ENCODE measurements around the gene CTSH. TPM values are rescaled to one million over a fixed set of nuclear protein-coding genes. Genes with fewer than 3 reads are reported as not detected.
"Not testable (repeated sequence)": the region's sequence is repeated elsewhere in the genome, so short reads cannot be mapped to it uniquely, and the experiment has no call there.

Gene CTSH
- total RNA-seq, 1 experiment from 2014 or later: 178 TPM

DNA sequence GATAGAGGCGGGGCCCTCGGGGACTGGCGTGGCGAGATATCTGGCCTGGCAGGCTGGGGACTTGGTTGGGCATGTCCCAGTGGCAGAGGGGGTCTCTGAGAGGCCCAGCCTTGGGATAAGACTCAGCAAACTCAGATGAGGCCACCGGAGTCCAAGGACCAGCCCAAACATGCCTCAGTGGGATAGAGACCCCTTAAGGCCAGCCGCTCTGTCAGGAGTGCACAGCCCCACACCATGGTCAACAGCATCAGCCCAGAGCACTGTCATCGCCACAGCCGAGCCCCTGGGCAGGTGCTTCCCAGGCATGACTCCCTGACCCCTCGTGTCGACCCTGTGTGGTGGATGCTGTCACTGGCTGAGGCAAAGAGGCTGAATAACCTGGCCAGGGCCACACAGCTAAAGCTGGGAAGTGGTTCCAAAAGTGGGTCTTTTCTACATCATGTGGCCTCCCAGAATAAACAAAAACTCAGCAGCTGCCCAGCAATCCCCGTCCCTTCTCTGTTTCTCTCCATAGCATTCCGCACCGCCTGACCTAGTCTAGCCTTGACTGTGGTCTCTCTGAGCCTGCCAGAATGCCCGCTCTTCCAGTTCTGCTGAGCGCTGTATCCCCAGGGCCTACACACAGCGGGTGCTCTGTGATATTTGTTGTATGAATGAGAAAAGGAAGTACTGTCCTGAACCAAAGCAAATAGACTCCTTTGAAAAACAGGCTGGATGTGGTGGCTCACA lies 15.1 kb downstream of the CTSH start:
- H3K36me3 ChIP-seq (ENCODE audit: control insufficient read depth, insufficient read depth, low read length): no peaks in the 10 kb centered on the region; the same call in 1 of the 2 replicates
- ChIA-PET CTCF (no interaction called here), POLR2A (interaction anchor here (0.7 kb wide), 1 partner anchor 12 kb away, joined by 4 read pairs; no protein-coding TSS in a partner anchor)
- no peaks in the 10 kb centered on the region for H3K27me3 ChIP-seq (ENCODE audit: control insufficient read depth, insufficient read depth, low read length)
- BruUV-seq (replicated peaks): no TSS peak
- in situ Hi-C loops (cut with HindIII; ENCODE audit: low pct_unique_long_range_greater_than_20kb, low sequenced_read_pairs): no loop called here
- ATAC-seq (peak; percentile 39), DNase-seq (ENCODE audit: low read depth, low spot score) (no peak)
- intact Hi-C loops (cut with micrococcal nuclease; ENCODE audit: unreplicated experiment): loop anchor here (5.0 kb wide), 2 partner anchors 48 to 253 kb away; no protein-coding TSS in a partner anchor
- no peak for TF ChIP-seq SIN3A (IDR thresholded peaks at IDR 0.05; ENCODE audit: borderline replicate concordance, insufficient read depth, low read depth, low read length)
- no peak; the same call in none of the 2 replicates for TF ChIP-seq POLR2AphosphoS5 (IDR thresholded peaks at IDR 0.05; ENCODE audit: low read depth, low read length)
- TF ChIP-seq, protein P1, sequence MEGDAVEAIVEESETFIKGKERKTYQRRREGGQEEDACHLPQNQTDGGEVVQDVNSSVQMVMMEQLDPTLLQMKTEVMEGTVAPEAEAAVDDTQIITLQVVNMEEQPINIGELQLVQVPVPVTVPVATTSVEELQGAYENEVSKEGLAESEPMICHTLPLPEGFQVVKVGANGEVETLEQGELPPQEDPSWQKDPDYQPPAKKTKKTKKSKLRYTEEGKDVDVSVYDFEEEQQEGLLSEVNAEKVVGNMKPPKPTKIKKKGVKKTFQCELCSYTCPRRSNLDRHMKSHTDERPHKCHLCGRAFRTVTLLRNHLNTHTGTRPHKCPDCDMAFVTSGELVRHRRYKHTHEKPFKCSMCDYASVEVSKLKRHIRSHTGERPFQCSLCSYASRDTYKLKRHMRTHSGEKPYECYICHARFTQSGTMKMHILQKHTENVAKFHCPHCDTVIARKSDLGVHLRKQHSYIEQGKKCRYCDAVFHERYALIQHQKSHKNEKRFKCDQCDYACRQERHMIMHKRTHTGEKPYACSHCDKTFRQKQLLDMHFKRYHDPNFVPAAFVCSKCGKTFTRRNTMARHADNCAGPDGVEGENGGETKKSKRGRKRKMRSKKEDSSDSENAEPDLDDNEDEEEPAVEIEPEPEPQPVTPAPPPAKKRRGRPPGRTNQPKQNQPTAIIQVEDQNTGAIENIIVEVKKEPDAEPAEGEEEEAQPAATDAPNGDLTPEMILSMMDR (IDR thresholded peaks at IDR 0.05): no peak
- no peak for TF ChIP-seq TCF7L2 (IDR thresholded peaks at IDR 0.05; ENCODE audit: low read depth, low read length)
- TF ChIP-seq, protein P2, sequence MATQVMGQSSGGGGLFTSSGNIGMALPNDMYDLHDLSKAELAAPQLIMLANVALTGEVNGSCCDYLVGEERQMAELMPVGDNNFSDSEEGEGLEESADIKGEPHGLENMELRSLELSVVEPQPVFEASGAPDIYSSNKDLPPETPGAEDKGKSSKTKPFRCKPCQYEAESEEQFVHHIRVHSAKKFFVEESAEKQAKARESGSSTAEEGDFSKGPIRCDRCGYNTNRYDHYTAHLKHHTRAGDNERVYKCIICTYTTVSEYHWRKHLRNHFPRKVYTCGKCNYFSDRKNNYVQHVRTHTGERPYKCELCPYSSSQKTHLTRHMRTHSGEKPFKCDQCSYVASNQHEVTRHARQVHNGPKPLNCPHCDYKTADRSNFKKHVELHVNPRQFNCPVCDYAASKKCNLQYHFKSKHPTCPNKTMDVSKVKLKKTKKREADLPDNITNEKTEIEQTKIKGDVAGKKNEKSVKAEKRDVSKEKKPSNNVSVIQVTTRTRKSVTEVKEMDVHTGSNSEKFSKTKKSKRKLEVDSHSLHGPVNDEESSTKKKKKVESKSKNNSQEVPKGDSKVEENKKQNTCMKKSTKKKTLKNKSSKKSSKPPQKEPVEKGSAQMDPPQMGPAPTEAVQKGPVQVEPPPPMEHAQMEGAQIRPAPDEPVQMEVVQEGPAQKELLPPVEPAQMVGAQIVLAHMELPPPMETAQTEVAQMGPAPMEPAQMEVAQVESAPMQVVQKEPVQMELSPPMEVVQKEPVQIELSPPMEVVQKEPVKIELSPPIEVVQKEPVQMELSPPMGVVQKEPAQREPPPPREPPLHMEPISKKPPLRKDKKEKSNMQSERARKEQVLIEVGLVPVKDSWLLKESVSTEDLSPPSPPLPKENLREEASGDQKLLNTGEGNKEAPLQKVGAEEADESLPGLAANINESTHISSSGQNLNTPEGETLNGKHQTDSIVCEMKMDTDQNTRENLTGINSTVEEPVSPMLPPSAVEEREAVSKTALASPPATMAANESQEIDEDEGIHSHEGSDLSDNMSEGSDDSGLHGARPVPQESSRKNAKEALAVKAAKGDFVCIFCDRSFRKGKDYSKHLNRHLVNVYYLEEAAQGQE (IDR thresholded peaks at IDR 0.05; ENCODE audit: insufficient read depth in 1 of 2, low read depth in 2 of 2, low read length in 1 of 2): no peak
- no peaks in the 10 kb centered on the region for H3K9me3 ChIP-seq (ENCODE audit: control insufficient read depth, insufficient read depth, low read depth, low read length)
- H3K4me1 ChIP-seq (ENCODE audit: control insufficient read depth, insufficient read depth, low read length): peaks cover 76% of the 10 kb centered on the region
- H3K27ac ChIP-seq (ENCODE audit: low read length): peak overlapping the region; percentile 97
- no peak overlapping the region for H3K4me3 ChIP-seq (ENCODE audit: low read depth in 2 of 2, low read length in 2 of 2)

DNA sequence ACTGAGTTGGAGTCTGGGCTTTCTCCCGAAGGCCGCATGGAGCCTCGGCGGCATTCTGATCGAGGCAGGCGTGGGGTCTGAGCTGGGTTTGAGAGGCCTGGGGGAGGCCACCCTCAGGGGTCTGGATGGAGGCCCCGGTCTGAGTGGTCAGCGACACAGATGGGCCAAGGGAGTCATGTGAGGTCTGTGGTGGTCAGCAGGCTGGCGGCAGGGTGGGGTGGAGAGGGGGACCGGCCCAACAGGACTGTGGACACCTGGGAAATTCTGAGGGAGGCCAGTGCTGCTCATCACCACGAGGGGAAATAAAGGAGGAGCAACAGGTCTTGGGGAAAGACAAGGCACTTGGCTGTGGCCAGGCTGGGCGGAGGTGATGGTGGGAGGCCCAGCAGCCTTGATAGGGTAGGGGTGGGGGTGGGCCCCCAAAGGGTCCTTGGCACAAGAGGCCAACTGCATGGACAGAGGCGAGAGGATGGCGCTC lies 16.2 kb downstream of the CTSH start:
- H3K4me1 ChIP-seq (ENCODE audit: control insufficient read depth, insufficient read depth, low read length): peaks cover 65% of the 10 kb centered on the region
- H3K9me3 ChIP-seq (ENCODE audit: control insufficient read depth, insufficient read depth, low read depth, low read length): no peaks in the 10 kb centered on the region
- no peak overlapping the region for H3K4me3 ChIP-seq (ENCODE audit: low read depth in 2 of 2, low read length in 2 of 2)
- no peak for DNase-seq (ENCODE audit: low read depth, low spot score)
- H3K27ac ChIP-seq (ENCODE audit: low read length): peak overlapping the region; percentile 97; the same call in 1 of the 2 replicates
- ATAC-seq: no peak
- in situ Hi-C loops (cut with HindIII; ENCODE audit: low pct_unique_long_range_greater_than_20kb, low sequenced_read_pairs): no loop called here
- intact Hi-C loops (cut with micrococcal nuclease; ENCODE audit: unreplicated experiment): loop anchor here (5.0 kb wide), 1 partner anchor 254 kb away; no protein-coding TSS in a partner anchor
- no TSS peak for BruUV-seq (replicated peaks)
- H3K36me3 ChIP-seq (ENCODE audit: control insufficient read depth, insufficient read depth, low read length): peaks cover 1% of the 10 kb centered on the region
- ChIA-PET POLR2A (no interaction called here), CTCF (no interaction called here)
- TF ChIP-seq, protein P1 (IDR thresholded peaks at IDR 0.05): no peak
- no peak for TF ChIP-seq POLR2AphosphoS5 (IDR thresholded peaks at IDR 0.05; ENCODE audit: low read depth, low read length)
- H3K27me3 ChIP-seq (ENCODE audit: control insufficient read depth, insufficient read depth, low read length): no peaks in the 10 kb centered on the region

DNA sequence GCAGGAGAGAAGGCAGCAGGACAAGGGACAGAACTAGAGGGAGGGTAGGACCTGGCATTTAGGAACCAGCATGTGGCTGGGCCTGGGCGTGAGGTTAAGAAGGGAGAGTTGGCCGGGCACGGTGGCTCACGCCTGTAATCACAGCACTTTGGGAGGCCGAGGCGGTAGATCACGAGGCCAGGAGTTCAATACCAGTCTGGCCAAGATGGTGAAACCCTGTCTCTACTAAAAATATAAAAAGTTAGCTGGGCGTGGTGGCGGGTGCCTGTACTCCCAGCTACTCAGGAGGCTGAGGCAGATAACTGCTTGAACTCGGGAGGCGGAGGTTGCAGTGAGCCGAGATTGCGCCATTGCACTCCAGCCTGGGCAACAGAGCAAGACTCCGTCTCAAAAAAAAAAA lies 16.7 kb downstream of the CTSH start:
- intact Hi-C loops (cut with micrococcal nuclease; ENCODE audit: unreplicated experiment): loop anchor here (5.0 kb wide), 1 partner anchor 254 kb away; no protein-coding TSS in a partner anchor
- H3K27me3 ChIP-seq (ENCODE audit: control insufficient read depth, insufficient read depth, low read length); in situ Hi-C loops (cut with HindIII; ENCODE audit: low pct_unique_long_range_greater_than_20kb, low sequenced_read_pairs); CTCF ChIA-PET; H3K36me3 ChIP-seq (ENCODE audit: control insufficient read depth, insufficient read depth, low read length); H3K9me3 ChIP-seq (ENCODE audit: control insufficient read depth, insufficient read depth, low read depth, low read length); ATAC-seq; DNase-seq (ENCODE audit: low read depth, low spot score); BruUV-seq (replicated peaks); H3K4me3 ChIP-seq (ENCODE audit: low read depth in 2 of 2, low read length in 2 of 2): not testable (repeated sequence)
- H3K27ac ChIP-seq (ENCODE audit: low read length): peak overlapping the region; percentile 74
- H3K4me1 ChIP-seq (ENCODE audit: control insufficient read depth, insufficient read depth, low read length): peaks cover 60% of the 10 kb centered on the region
- POLR2A ChIA-PET: interaction anchor here (0.7 kb wide), 1 partner anchor 503 kb away, joined by 10 read pairs; no protein-coding TSS in a partner anchor

All from Panc1 (cell line).